K562 (cell line): ENCODE measurements around the gene KIAA1614. TPM values are rescaled to one million over a fixed set of nuclear protein-coding genes. Genes with fewer than 3 reads are reported as not detected.

Source experiments
- ATAC-seq: fragments of 200-7000 bp; cut with Tn5 transposase; 3 replicates; pipeline ENCODE4 v1.9.1; 2020; ENCODE audit warnings: moderate library complexity
- BruUV-seq: library from RNA; stranded (reverse); fragments of 400-500 nt; replicated peaks from 2 replicates; lab custom pipeline; 2021; lab: Mats Ljungman, UMichigan
- CTCF ChIA-PET: fragments of 300-600 bp; formaldehyde crosslinking; extraction: SDS; loops from one replicate; lab custom pipeline; 2021; ENCODE audit warnings: low intra/inter-chr PET ratio; lab: Yijun Ruan, JAX
- POLR2A ChIA-PET: fragments of 300-600, 350-650 bp; sonication (Branson Sonifier 250); formaldehyde crosslinking; extraction: SDS; loops from one replicate; lab custom pipeline; 2021; ENCODE audit warnings: antibody characterized with exemption, inconsistent platforms; lab: Yijun Ruan, JAX
- DNase-seq, 4 experiments: peaks; one replicate each; pipeline versions ENCODE4 v3.0.0 to v3.0.0-alpha.2; 2011 to 2018; ENCODE audit warnings: low spot score in 3 of 4, mixed read lengths in 3 of 4; ENCODE audit errors: extremely low read depth in 1 of 4
- FAIRE-seq: peaks from 2 replicates; lab custom pipeline; 2011; peaks lifted over from hg19 to GRCh38; lab: Jason Lieb, UNC
- H2AFZ ChIP-seq: 2 replicates; pipeline ENCODE4 v1.6.0; 2011; ENCODE audit warnings: low read depth, low read length, control low read depth, inconsistent platforms
- H3K27ac ChIP-seq: fragments of 200-600 bp; 3 replicates; pipeline ENCODE4 v1.8.0; 2011; ENCODE audit warnings: low read depth, mild to moderate bottlenecking, control low read depth, inconsistent platforms, low read length, moderate library complexity, mixed read lengths; ENCODE audit errors: extremely low read depth
- H3K27me3 ChIP-seq, 2 experiments: fragments of 300-600 bp in 1 of 2; 2 replicates in 1 of 2; 3 replicates in 1 of 2; pipeline versions ENCODE4 v1.6.0 to v1.8.0; 2011; ENCODE audit warnings: inconsistent platforms in 2 of 2, low read length in 2 of 2, mild to moderate bottlenecking in 1 of 2, mixed read lengths in 1 of 2, moderate library complexity in 1 of 2; ENCODE audit not compliant: control insufficient read depth in 2 of 2, insufficient read depth in 2 of 2
- H3K36me3 ChIP-seq: fragments of 300-600 bp; 3 replicates; pipeline ENCODE4 v1.8.0; 2011; ENCODE audit warnings: mild to moderate bottlenecking, low read length, inconsistent platforms; ENCODE audit not compliant: control insufficient read depth, insufficient read depth
- H3K4me1 ChIP-seq, 2 experiments: fragments of 200-600 bp in 1 of 2; replicated peaks in 1 of 2; 2 replicates in 1 of 2; 3 replicates in 1 of 2; pipeline versions ENCODE4 v1.5.1 to v1.8.0; 2011; ENCODE audit warnings: inconsistent platforms in 2 of 2, low read length in 2 of 2, mild to moderate bottlenecking in 1 of 2, mixed read lengths in 1 of 2, moderate library complexity in 1 of 2; ENCODE audit not compliant: control insufficient read depth in 2 of 2, insufficient read depth in 2 of 2
- H3K4me2 ChIP-seq: 2 replicates; pipeline ENCODE4 v1.6.1; 2011; ENCODE audit warnings: low read length, control low read depth, inconsistent platforms, mixed read lengths; ENCODE audit not compliant: insufficient read depth
- H3K4me3 ChIP-seq: fragments of 200-600 bp; sonication (generic), shearing (Covaris generic); 2 replicates; pipeline ENCODE4 v1.5.1; 2016; ENCODE audit warnings: control low read depth, inconsistent platforms
- H3K79me2 ChIP-seq: fragments of 200-600 bp; 3 replicates; pipeline ENCODE4 v1.8.0; 2011; ENCODE audit warnings: low read length, inconsistent platforms; ENCODE audit not compliant: control insufficient read depth, insufficient read depth
- H3K9ac ChIP-seq, 2 experiments: 2 replicates each; pipeline versions ENCODE4 v1.6.0 to v1.6.1; 2011; ENCODE audit warnings: low read depth in 2 of 2, low read length in 2 of 2, control low read depth in 1 of 2, inconsistent platforms in 1 of 2, mild to moderate bottlenecking in 1 of 2, mixed read lengths in 1 of 2; ENCODE audit not compliant: insufficient read depth in 1 of 2
- H3K9me1 ChIP-seq: one replicate; pipeline ENCODE4 v1.6.0; 2011; ENCODE audit warnings: inconsistent platforms, mild to moderate bottlenecking, low read length, moderate library complexity; ENCODE audit not compliant: control insufficient read depth, insufficient read depth
- H3K9me3 ChIP-seq: replicated peaks from 2 replicates; pipeline ENCODE4 v1.5.1; 2011; ENCODE audit warnings: low read depth, low read length, inconsistent platforms; ENCODE audit not compliant: control insufficient read depth, insufficient read depth
- H4K20me1 ChIP-seq: replicated peaks from 2 replicates; pipeline ENCODE4 v1.6.1; 2011; ENCODE audit warnings: low read length, inconsistent platforms, mixed read lengths; ENCODE audit not compliant: control insufficient read depth, insufficient read depth
- CBFA2T3 ChIP-seq: fragments of 450-650 bp; IDR thresholded peaks from 2 replicates; pipeline ENCODE4 v1.6.1; 2017
- CBFB ChIP-seq: sonication (generic); formaldehyde crosslinking; IDR thresholded peaks from 2 replicates; pipeline ENCODE4 v1.4.0; 2020; ENCODE audit warnings: mild to moderate bottlenecking, missing genetic modification reagents
- CXXC5 ChIP-seq: fragments of 250-450 bp; sonication (Bioruptor Pico); IDR thresholded peaks from 2 replicates; pipeline ENCODE4 v1.8.0; 2022; ENCODE audit warnings: inconsistent platforms, mild to moderate bottlenecking, moderate library complexity
- ELK3 ChIP-seq: fragments of 450-650 bp; formaldehyde crosslinking; IDR thresholded peaks from 2 replicates; pipeline ENCODE4 v1.4.0; 2020; ENCODE audit warnings: mild to moderate bottlenecking
- HBP1 ChIP-seq: fragments of 450-650 bp; formaldehyde crosslinking; IDR thresholded peaks from 2 replicates; pipeline ENCODE4 v1.4.0; 2022; ENCODE audit warnings: missing genetic modification characterization
- MCM5 ChIP-seq: fragments of 450-650 bp; IDR thresholded peaks from 2 replicates; pipeline ENCODE4 v1.6.1; 2016; ENCODE audit warnings: low read depth
- MED1 ChIP-seq: sonication (generic); formaldehyde crosslinking; IDR thresholded peaks from 2 replicates; pipeline ENCODE4 v1.8.1; 2023; ENCODE audit warnings: missing genetic modification reagents, borderline replicate concordance
- MITF ChIP-seq: IDR thresholded peaks from 2 replicates; pipeline ENCODE4 v1.6.1; 2014; ENCODE audit warnings: antibody characterized with exemption
- MTA1 ChIP-seq: fragments of 450-650 bp; IDR thresholded peaks from 2 replicates; pipeline ENCODE4 v1.6.1; 2017; ENCODE audit warnings: borderline replicate concordance
- NR3C1 ChIP-seq: sonication (generic); formaldehyde crosslinking; IDR thresholded peaks from 2 replicates; pipeline ENCODE4 v1.8.1; 2022; ENCODE audit warnings: missing genetic modification reagents
- PYGO2 ChIP-seq: fragments of 450-650 bp; IDR thresholded peaks from 2 replicates; pipeline ENCODE4 v1.6.1; 2016; ENCODE audit warnings: mild to moderate bottlenecking, missing genetic modification characterization, moderate library complexity, missing compliant biosample characterization
- ZBTB8A ChIP-seq: fragments of 450-650 bp; IDR thresholded peaks from 2 replicates; pipeline ENCODE4 v1.6.1; 2018; ENCODE audit warnings: mild to moderate bottlenecking, moderate library complexity; ENCODE audit not compliant: partially characterized antibody
- ZKSCAN3 ChIP-seq: fragments of 250-450 bp; sonication (Bioruptor Pico); IDR thresholded peaks from 2 replicates; pipeline ENCODE4 v1.4.0; 2020
- ZNF316 ChIP-seq: fragments of 450-650 bp; IDR thresholded peaks from 2 replicates; pipeline ENCODE4 v1.6.1; 2016
- ZNF324 ChIP-seq: fragments of 250-450 bp; sonication (Bioruptor Pico); IDR thresholded peaks from 2 replicates; pipeline ENCODE4 v1.4.0; 2020; ENCODE audit warnings: mild to moderate bottlenecking
- ZNF384 ChIP-seq: IDR thresholded peaks from 2 replicates; pipeline ENCODE4 v1.6.1; 2012; ENCODE audit warnings: low read depth, low read length, improper control_type of control experiment
- ZNF609 ChIP-seq: sonication (generic); formaldehyde crosslinking; IDR thresholded peaks from 2 replicates; pipeline ENCODE4 v1.8.1; 2023; ENCODE audit warnings: missing genetic modification reagents, mild to moderate bottlenecking, borderline replicate concordance
- WGBS: fragments of 100-300 bp; shearing (Covaris generic); methylation state at CpG from one replicate; pipeline ENCODE4 v1.1.6; 2016; ENCODE audit warnings: low coverage, mixed read lengths; ENCODE audit not compliant: insufficient coverage; ENCODE audit errors: missing lambda C conversion rate; 5-methylcytosine and 5-hydroxymethylcytosine counted together
- in situ Hi-C: fragments of 300-500 bp; cut with MboI; formaldehyde crosslinking; loops from 4 replicates; pipeline ENCODE4 v1.15.0; 2018; ENCODE audit warnings: inconsistent platforms, mixed read lengths
- intact Hi-C: fragments of 100-400 bp; cut with micrococcal nuclease; formaldehyde crosslinking; loops from 2 replicates; pipeline ENCODE4 v1.14.2; 2022
- polyA plus RNA-seq, 8 experiments: library from polyadenylated mRNA; depleted of rRNA in 4 of 8; stranded (reverse) in 5 of 8; unstranded in 3 of 8; fragments of >200 nt; fragmentation: Nextera tagmentation in 2 of 8; fragmentation: Illumina TruSeq in 1 of 8; extraction: Ambion mirVana in 2 of 8; extraction: Trizol in 1 of 8; gene quantifications; 2 replicates each; pipeline versions ENCODE4 v1.2.1 to v1.2.3, GENCODE V29; 2011 to 2014; ENCODE audit warnings: inconsistent platforms in 1 of 8, missing spikeins in 1 of 8
- total RNA-seq, 7 experiments: library from RNA; depleted of rRNA in 6 of 7; stranded (reverse); fragments of >200 nt in 6 of 7; fragmentation: Illumina TruSeq in 2 of 7; extraction: Trizol in 2 of 7; gene quantifications; 2 replicates each; pipeline versions ENCODE4 v1.2.1 to v1.2.3, GENCODE V29; 2011 to 2021; ENCODE audit warnings: low replicate concordance in 1 of 7

KIAA1614 gene
- total and polyA plus RNA-seq, 9 of the 15 experiments (the other 6 are each of a cell fraction or from before 2014, with no cell fraction given) = 0.01 to 1.1 (median 0.15) TPM; not detected in 1

- ChIA-PET CTCF (no interaction called here), POLR2A (interaction anchor here (0.6 kb wide), 1 partner anchor 14 kb away, joined by 3 read pairs; no protein-coding TSS in a partner anchor)
- no peaks in the 10 kb centered on the region for H3K79me2 ChIP-seq
- no TSS peak for BruUV-seq
- peaks cover 3 to 40% of the 10 kb centered on the region in 2 experiments; a peak in 3 of 5 replicates for H3K4me1 ChIP-seq
- H4K20me1 ChIP-seq = no peaks in the 10 kb centered on the region
- peaks cover 8% of the 10 kb centered on the region; the same call in 2 of the 3 replicates for H3K36me3 ChIP-seq
- DNase-seq (no peak), ATAC-seq (no peak), FAIRE-seq (no peak)
- WGBS = 95% methylated on average over 8 of the region's 8 CpGs
- no peak overlapping the region for H3K4me3 ChIP-seq
- no peak overlapping the region for H3K9ac ChIP-seq
- H3K9me1 ChIP-seq = no peaks in the 10 kb centered on the region
- no peaks in the 10 kb centered on the region; the same call in 1 of the 2 replicates for H3K9me3 ChIP-seq
- intact Hi-C loops (no loop called here), in situ Hi-C loops (no loop called here)
- H3K4me2 ChIP-seq = no peak overlapping the region
- H2AFZ ChIP-seq = no peak overlapping the region
- H3K27ac ChIP-seq = no peak overlapping the region
- H3K27me3 ChIP-seq = no peaks in the 10 kb centered on the region
- no peak for TF ChIP-seq ELK3 (CRISPR knock-in tag)
- no peak for TF ChIP-seq HBP1 (CRISPR knock-in tag)
- TF ChIP-seq MED1 (CRISPR knock-in tag) = no peak
- no peak for TF ChIP-seq MTA1
- no peak for TF ChIP-seq ZNF316
- no peak for TF ChIP-seq CBFA2T3
- TF ChIP-seq ZNF324 (CRISPR knock-in tag) = no peak
- no peak for TF ChIP-seq CBFB
- TF ChIP-seq ZKSCAN3 = no peak
- no peak for TF ChIP-seq ZNF384
- TF ChIP-seq MITF = no peak
- TF ChIP-seq MCM5 = no peak
- no peak for TF ChIP-seq ZBTB8A
- no peak for TF ChIP-seq PYGO2 (tag)
- TF ChIP-seq NR3C1 (CRISPR knock-in tag) = no peak
- TF ChIP-seq ZNF609 (CRISPR knock-in tag) = no peak
- TF ChIP-seq CXXC5 (CRISPR knock-in tag) = no peak
Measured at GRCh38 chr1:180945551-180945950, 32.9 kb downstream of the KIAA1614 start.
